ENCODE results near the gene KCTD21. TPM values are rescaled to one million over a fixed set of nuclear protein-coding genes. Genes with fewer than 3 reads are reported as not detected.
"Not testable (repeated sequence)": the region's sequence is repeated elsewhere in the genome, so short reads cannot be mapped to it uniquely, and the experiment has no call there.

KCTD21 gene
- total RNA-seq, 1 donor from 2014 or later: 7.5 TPM

DNA sequence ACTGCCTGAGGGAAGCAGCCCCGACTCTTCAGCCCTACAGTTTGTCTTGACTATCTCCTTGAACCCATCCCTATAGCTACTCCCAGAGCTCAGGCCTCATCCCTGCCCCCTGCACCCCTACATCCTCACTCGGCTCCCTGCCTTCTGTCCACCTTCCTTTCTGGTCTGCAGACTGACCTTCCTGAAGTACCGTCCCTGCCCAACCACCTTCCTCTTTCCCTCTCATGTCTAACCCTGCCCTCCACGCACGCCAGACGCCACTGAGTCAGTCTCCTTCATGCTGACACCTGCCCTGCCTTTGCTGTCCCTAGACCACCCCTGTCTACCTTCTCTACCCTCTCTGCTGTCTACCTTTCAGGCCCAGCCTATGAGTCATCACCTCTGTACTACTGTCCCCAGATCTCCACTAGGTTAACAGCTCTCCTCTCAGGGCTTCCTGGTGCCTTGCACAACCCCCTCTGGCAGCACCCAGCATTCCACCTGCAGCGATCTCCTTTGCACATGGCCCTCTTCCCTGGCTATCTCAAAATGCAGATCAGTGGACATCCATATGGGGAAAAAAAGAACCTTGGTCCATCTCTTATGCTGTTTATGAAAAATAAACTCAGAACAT lies 8.9 kb downstream of the KCTD21 start:
- no peak for DNase-seq (ENCODE audit: low read depth)

DNA sequence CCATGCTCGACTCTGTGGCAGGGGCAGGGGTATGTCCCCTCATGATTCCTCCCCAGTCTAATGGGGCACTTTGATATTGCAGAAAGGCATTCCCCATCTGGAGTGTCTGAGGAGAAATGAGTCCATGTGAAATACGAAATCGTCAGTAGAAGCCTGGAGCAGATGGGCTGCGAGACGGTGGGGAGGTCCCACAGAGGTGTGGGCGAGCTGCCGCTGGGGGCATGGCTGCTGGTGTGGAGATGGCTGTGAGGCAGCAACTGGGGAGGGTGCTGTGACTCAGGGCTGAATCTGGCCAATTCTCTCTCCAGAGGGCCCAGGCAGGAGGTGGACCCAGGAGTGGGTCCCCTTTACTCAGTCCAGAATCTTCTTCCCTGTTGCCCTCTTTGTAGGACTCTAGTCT lies 11.2 kb downstream of the KCTD21 start:
- DNase-seq (ENCODE audit: low read depth): no peak

DNA sequence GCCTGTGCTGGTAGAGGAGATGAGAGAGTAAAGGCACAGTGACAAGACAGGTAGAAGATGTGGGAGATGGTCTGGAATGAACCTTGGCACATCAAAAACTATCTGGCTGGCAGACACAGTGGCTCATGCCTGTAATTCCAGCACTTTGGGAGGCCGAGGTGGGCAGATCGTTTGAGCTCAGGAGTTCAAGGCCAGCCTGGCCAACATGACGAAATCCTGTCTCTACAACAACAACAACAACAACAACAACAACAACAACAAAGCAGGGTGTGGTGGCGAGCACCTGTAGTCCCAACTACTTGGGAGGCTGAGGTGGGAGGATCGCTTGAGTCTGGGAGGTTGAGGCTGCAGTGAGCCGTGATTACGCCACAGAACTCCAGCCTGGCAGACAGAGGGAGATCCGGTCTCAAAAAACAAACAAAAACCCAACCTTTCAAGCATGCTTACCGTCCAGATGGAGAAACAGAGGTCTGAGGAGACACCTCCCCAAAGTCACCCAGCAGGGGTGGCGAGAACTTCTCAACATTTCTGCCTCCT lies 11.8 kb downstream of the KCTD21 start:
- DNase-seq (ENCODE audit: low read depth): no peak

DNA sequence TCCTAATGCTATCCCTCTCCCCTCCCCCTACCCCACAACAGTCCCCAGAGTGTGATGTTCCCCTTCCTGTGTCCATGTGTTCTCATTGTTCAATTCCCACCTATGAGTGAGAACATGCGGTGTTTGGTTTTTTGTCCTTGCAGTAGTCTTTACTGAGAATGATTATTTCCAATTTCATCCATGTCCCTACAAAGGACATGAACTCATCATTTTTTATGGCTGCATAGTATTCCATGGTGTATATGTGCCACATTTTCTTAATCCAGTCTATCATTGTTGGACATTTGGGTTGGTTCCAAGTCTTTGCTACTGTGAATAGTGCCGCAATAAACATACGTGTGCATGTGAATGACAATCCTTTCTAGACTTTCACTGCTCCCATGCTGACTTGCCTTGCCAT lies 12.6 kb downstream of the KCTD21 start:
- DNase-seq (ENCODE audit: low read depth): not testable (repeated sequence)

DNA sequence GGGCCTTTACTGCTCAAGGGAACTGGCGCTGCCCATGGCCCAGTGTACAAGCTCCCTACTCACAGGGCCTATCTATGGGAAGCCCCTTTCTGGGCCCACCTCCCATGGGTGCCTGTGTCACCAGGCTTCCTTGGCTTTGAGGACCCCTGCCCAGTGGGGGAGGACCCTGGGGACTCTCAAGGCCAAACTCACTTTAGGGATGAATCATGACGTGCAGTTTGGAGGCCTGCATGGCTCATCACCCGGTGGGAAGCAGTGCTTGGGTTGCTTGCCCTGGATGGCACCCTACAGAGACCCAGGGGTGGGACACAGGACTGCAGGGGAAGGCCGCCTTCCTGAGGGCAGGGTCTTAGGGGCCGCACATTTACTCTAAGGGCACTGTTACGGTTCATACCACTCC lies 16.5 kb downstream of the KCTD21 start:
- no peak for DNase-seq (ENCODE audit: low read depth)

DNA sequence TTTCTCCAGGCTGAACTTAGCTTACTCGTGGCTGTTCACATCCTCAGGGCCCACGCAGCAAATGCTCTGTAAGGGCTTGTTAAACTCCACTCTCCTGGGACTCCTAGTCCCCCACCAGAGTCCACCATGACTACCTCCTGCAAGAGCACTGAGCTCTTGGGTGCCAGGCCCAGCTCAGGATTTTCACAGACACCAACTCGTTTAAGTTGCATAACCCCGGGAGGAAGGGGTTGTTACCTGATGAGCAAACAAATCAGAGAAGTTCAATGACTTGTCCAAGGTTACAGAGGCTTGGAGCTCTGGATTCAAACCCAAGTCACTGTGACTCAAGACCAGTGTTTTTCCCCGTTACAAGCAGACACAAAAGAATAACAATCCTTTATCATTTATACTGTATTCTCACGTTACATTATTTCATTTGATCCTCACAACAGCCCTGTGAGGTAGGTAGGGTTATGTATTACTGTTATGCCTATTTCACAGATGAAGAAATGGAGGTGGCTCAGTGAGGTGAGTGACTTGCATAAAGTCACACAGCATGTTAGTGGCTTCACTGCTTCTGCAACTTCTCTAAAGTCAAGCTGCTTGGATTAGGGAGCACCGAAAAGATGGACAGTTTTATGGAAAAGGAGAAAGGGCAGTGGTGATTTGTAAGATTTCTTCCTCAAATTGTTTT lies 17.4 kb downstream of the KCTD21 start:
- DNase-seq (ENCODE audit: low read depth): no peak

DNA sequence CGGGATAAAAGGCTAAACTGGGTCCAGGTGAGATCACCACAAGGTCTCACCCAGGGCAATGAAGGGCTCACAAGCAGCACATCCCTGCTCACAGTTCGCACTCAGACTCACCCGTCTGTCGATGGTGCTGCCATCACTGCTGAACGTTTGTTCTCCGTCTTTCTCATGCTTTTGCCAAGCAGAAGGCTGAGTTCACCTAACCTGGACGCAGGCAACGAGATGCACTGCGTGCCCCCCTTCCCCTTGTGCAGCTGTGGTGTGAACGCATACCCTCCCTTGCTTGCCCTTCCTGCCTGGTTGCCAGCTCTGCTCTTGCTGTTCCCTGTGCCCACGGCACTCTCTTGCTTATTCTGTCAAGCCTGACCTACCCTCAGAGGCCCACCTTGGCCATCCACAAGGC lies 18.0 kb downstream of the KCTD21 start:
- DNase-seq (ENCODE audit: low read depth): no peak

DNA sequence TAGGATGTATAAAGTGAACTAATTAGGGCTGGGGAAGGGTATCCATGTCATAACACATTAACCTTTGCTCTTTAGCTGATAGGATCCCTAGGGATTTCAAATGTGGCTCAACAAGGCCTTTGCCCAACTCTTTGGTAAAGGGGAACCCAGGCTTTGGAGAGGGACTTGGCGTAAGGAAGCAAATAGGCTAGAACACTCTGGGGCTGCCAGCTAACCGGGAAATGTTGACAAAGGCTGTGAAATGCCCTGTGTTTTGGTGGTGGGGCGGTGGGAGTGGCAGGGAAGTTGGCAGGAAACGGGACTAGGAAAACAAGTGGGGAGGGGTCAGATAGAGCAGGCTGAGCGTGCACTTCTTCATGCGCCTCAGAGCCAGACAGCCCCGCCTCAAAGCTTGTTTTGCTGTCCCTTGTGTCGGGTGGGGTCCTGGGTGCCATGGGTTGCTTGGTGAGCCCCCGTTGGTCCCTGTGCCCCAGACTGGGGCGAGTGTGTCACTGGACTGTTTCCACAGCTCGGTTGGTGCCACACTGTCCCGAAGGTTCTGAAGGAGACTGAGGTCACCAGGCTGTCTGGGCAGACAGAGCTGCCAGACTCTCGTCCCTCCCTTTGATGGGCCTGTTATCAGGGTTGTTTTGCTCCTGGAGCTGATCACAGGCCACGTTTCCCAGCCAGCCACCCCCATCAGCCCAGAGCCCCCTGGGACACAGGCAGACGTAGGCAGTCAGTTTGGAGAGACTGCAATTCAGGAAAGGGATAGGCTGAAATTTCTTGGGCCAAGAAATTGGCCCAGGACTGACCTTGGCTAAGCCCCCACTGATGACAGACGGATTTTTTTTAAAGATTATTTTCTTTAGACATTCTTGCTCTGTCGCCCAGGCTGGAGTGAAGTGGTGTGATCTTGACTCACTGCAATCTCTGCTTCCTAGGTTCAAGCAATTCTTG lies 19.6 kb downstream of the KCTD21 start:
- DNase-seq (ENCODE audit: low read depth): peak; percentile 55

DNA sequence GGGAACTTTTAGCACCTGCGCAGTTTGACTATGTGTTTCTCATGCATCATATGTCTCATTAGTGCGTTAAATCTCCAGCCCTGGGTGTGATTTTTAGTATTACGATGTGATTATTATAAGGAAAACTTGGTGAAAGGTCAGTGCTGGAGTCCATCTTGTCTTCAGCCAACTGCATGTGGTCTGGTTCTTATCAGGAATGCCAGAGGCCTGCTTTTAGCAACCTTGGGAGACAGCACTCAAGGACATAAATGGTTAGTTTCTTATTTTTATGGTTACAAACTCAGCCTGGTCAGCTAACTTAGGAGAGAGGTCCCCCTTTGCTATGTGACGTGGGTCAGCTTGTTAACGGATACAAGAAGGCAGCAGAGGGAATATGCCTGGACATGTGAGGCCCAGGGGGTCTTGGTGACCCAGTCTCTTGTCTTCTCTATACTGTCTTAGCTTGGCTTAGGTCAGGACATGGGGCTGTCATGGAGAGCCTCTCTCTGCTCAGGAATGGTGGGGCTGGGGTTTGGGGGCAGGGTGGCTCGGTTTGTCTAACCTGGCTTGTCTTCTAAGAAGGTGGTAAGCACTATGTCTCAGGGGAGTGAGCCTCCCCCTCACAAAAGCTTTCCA lies 21.5 kb downstream of the KCTD21 start:
- no peak for DNase-seq (ENCODE audit: low read depth)

DNA sequence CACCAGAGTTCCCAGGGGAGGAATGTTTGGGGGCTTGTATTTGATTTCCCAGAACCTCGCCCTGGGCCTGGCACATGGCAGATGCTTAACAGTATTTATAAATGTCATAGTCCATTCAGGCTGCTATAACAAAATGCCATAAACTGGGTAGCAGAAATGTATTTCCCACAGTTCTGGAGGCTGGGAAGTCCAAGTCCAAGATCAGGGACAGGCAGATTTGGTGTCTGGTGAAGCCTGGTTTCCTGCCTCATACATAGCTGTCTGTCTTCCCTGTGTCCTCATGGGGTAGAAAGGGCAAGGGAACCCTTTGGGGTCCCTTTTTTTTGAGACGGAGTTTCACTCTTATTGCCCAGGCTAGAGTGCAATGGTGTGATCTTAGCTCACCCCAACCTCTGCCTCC lies 24.0 kb downstream of the KCTD21 start:
- no peak for DNase-seq (ENCODE audit: low read depth)

DNA sequence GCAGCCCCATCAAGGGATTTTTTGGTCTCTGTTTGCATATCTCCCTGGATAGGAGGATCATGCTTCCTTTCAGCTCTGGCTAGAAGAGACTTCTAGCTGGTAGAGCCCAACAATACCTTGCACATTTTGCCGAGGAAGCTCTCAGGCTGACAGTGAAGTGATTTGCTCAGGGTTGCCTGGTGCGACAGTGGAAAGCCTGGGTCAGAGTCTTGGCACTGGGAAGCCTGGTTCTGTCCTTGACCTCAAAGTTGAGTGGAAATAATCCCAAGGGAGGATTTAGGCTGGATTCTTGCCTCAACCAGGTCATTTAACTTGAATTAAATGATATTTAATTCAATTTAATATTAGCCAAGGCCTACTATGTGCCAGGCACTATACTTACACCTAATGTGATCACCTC lies 24.6 kb downstream of the KCTD21 start:
- DNase-seq (ENCODE audit: low read depth): no peak

DNA sequence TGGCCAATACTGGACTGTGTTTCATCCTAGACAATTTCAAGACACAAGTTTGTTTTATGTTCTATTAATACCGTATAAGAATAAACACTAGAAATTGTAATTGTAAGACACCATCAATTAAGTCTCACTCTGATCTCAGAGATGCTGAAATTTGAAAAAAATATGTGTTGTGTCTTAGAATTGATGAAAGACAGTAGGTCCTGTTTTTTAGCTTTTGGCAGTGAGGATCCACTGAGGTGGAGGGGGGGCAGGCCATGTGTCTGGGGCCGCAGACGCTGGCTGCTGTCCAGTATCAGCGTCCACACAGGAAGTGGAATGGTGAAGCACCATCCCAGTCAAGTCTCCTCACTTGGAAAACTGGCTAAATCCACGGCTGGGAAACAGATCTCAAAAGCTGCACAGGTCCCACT lies 26.5 kb downstream of the KCTD21 start:
- DNase-seq (ENCODE audit: low read depth): no peak

DNA sequence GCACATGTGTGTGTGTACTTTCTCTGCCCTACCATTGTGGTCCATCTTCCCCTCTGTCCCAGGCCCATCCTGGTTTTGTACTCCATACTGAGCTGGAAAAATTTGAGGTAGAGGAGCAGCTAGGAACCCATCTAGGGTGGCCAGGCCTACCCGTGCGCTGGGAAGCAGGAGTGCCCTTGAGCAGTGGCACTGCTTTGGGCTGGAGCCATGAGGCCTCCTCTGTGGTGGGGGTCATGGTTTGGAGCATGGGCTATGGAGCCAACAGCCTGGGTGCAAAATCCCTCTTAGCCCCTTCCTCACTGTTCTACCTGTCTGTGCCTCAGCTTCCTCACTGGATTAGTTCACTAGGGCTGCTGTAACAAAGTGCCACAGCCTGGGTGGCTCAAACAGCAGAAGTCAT lies 27.1 kb downstream of the KCTD21 start:
- no peak for DNase-seq (ENCODE audit: low read depth)

DNA sequence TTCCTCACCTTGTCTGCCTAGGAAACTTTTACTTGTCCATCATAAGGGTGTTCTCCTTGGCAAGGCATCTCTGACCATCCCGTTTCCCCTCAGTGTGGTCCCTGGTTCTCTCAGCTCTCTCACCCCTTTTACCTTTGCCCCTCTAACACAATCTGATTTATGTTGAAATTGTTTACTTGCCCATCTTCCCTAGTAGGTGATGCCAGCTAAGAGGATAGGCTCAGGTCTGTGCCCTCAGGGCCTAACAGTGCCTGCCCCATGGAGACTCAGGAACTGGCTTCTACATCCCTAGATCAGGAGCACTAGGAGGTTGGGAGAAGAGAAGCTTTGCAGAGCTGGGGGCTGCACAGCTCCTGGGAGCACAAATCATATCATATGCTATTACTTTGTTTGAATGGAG lies 27.9 kb downstream of the KCTD21 start:
- DNase-seq (ENCODE audit: low read depth): no peak

DNA sequence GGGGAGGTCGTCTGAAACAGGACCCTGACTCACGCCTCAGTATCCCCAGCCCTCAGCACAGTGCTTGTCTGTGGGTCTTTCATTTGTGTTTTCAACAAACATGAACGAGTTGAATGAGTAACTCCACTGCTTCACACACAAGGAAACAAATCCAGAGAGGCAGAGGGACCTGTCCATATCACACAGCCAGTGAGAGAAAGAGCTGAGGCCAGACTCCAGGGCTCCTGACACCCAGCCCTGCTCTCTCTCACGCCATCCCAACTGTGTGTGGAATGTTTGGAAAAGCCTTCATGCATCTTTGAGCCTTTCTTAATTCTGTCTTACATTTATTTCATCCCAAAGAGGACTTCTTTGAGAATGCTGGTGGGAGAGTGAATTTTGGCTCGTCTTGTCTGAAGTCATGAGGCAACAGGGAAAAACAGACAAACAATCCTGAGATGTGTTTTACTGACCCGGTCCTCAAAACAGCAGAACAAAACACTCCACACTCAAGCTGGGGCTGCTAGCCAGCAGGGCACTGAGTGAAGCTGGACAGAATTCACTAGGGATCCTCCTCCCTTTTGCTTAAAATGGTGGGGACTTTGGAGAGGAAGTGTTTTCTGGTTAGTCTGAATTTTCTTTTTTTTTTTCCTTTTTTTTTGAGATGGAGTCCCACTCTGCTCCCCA lies 29.3 kb downstream of the KCTD21 start:
- no peak for DNase-seq (ENCODE audit: low read depth)

DNA sequence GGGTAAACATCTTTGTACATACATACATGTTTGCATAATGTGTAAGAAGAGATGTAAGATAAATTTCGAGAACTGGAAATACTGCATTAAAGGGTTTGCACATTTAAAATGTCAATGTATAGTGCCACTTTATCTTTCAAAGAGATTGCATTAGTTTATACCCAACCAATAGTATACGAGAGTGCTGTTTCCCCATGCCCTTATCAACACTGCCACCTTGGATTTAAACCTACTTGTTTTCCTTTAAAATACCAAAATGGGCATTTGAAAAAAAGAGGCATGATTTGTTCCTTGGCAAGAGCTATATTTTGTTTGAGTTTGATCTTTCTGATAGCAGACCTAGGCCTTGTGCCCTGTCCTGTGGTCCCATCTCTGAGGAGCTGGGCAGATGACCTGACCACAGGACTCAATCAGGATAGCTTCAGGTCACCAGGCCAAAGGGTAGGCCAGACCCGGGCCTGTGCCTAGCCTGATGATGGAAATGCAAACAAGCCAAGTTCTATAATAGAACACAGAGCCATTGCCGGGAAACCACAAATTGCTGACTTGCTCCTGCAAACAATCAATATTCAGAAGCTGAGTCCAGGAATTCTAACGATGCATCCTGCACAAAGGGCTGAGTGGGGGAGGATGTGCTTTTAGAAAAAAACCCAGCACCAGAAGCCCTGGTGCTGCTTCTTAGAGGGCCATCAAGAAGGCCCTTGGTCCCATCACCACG lies 32.1 kb downstream of the KCTD21 start:
- no peak for DNase-seq (ENCODE audit: low read depth)

DNA sequence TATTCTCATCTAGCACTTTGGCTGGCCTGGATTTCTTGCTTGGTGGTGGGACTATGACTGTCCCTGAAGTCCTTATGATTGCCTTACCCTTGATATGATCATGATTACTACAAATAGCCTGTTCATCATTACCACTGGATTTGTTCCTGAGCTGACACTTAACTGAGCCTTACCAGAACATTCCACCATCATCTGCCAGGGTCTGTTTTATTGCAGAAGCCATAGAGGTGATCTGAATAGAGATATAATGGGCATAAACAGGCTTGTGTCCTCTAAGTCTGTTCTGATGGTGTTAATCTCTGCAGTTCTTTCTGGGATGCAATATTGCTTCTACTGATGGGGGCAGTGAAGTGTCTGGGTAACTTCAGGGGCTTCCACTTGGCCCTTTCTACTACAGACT lies 36.6 kb downstream of the KCTD21 start:
- no peak for DNase-seq (ENCODE audit: low read depth)

DNA sequence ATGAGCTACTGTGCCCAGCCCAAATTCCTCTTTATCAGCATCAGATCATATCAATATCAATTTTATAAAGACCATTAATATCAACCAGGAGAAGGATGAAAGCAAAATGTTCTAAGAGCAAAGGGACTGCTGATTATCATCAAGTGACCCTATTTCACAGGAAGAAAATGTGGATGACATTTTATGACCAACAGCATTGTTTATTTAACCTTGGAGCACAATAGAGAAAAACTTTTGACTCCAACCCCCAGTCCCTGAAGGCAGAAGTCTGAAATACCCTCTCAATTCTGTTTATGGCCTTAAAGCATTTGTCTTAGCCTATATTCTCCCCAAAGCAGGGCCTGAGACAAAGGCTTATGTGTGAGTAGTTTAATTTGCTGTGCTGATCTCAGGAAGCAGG lies 37.7 kb downstream of the KCTD21 start:
- DNase-seq (ENCODE audit: low read depth): no peak

DNA sequence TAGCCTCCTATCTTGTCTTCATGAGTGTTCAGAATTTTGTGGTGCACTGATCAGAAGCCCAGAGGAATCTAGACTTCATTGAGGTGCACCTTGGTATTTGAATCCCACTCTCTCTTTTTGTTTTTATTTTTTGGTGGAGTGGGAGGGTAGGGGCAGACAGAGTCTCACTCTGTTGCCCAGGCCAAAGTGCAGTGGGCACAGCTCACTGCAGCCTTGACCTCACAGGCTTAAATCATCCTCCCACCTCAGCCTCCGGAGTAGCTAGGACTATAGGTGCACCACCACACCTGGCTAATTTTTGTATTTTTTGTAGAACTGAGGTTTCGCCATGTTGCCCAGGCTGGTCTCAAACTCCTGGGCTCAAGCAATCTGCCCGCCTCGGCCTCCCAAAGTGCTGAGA lies 38.1 kb downstream of the KCTD21 start:
- no peak for DNase-seq (ENCODE audit: low read depth)

DNA sequence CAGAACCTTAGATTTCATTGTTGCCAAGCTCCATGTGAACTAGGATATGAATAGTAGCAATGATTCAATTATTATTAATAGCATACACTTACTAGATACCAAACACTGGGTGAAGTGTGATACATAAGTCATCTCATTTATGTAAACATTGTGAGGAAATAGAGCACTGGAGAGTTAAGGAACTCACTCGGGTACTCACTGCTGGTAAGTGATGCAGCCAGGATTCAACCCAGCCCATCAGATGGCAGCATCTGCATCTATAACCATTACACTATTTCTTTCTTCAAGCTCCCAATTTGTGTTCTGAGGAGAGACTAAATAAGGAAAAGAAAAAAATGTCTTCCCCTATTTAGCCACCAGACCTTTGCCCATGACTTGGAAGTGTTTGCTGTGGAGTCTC lies 38.8 kb downstream of the KCTD21 start:
- peak; percentile 29 for DNase-seq (ENCODE audit: low read depth)
